HepG2 (cell line): Measurements from ENCODE around the gene PRXL2A.

Source experiments
- CTCF ChIP-seq: sonication (generic); formaldehyde crosslinking; IDR thresholded peaks from 2 replicates; pipeline ENCODE4 v1.5.0; 2020; ENCODE audit warnings: mild to moderate bottlenecking, missing genetic modification reagents, moderate library complexity
- EP300 ChIP-seq, 3 experiments: sonication (generic) in 1 of 3; formaldehyde crosslinking in 1 of 3; IDR thresholded peaks; 2 replicates each; pipeline versions ENCODE4 v1.5.1 to v1.6.1; 2011 to 2020; ENCODE audit warnings: low read depth in 2 of 3, low read length in 2 of 3, borderline replicate concordance in 1 of 3, improper control_type of control experiment in 1 of 3, mild to moderate bottlenecking in 1 of 3, missing genetic modification reagents in 1 of 3, moderate library complexity in 1 of 3
- FOXA1 ChIP-seq, 2 experiments: fragments of 450-650 bp in 1 of 2; sonication (generic) in 1 of 2; formaldehyde crosslinking in 1 of 2; IDR thresholded peaks; 2 replicates each; pipeline versions ENCODE4 v1.4.0 to v1.6.1; 2016 to 2020; ENCODE audit warnings: missing genetic modification reagents in 1 of 2
- JUNB ChIP-seq: sonication (generic); formaldehyde crosslinking; IDR thresholded peaks from 2 replicates; pipeline ENCODE4 v1.8.0; 2022; ENCODE audit warnings: missing genetic modification reagents, mild to moderate bottlenecking, borderline replicate concordance
- KDM1A ChIP-seq: IDR thresholded peaks from 2 replicates; pipeline ENCODE4 v1.6.1; 2016; ENCODE audit warnings: missing compliant biosample characterization
- POLR2AphosphoS2 ChIP-seq: IDR thresholded peaks from 2 replicates; pipeline ENCODE4 v1.6.1; 2011; ENCODE audit warnings: low read depth, low read length, improper control_type of control experiment
- SALL2 ChIP-seq: sonication (generic); formaldehyde crosslinking; IDR thresholded peaks from 2 replicates; pipeline ENCODE4 v1.8.1; 2023; ENCODE audit warnings: mild to moderate bottlenecking, missing genetic modification reagents, inconsistent platforms
- STAT5B ChIP-seq: sonication (generic); formaldehyde crosslinking; IDR thresholded peaks from 2 replicates; pipeline ENCODE4 v1.4.0; 2020; ENCODE audit warnings: missing genetic modification reagents
- XRCC5 ChIP-seq: fragments of 200-400 bp; formaldehyde crosslinking; optimal IDR thresholded peaks from 2 replicates; pipeline ENCODE3; 2017; ENCODE audit warnings: mild to moderate bottlenecking, low read length
- ZNF337 ChIP-seq: sonication (generic); formaldehyde crosslinking; IDR thresholded peaks from 2 replicates; pipeline ENCODE4 v1.5.1; 2020; ENCODE audit warnings: missing genetic modification reagents, low read depth, mild to moderate bottlenecking, borderline replicate concordance
- ZNF576 ChIP-seq: sonication (generic); formaldehyde crosslinking; IDR thresholded peaks from 2 replicates; pipeline ENCODE4 v1.4.0; 2020; ENCODE audit warnings: mild to moderate bottlenecking, missing genetic modification reagents

GRCh38 chr10:80459047-80459865, 50.9 kb downstream of the PRXL2A start:
- TF ChIP-seq SALL2 (CRISPR knock-in tag) = no peak
- TF ChIP-seq POLR2AphosphoS2 = no peak
- TF ChIP-seq STAT5B (CRISPR knock-in tag) = no peak
- TF ChIP-seq EP300 (IDR thresholded peaks at IDR 0.05; ENCODE audit: low read depth in 2 of 2, low read length in 2 of 2) = no peak
- no peak for TF ChIP-seq EP300 (CRISPR knock-in tag; IDR thresholded peaks at IDR 0.05; ENCODE audit: borderline replicate concordance)
- no peak for TF ChIP-seq FOXA1 (IDR thresholded peaks at IDR 0.05)
- no peak for TF ChIP-seq FOXA1 (CRISPR knock-in tag; IDR thresholded peaks at IDR 0.05)
- no peak for TF ChIP-seq ZNF337
- TF ChIP-seq XRCC5 = no peak
- no peak for TF ChIP-seq JUNB
- no peak for TF ChIP-seq ZNF576 (CRISPR knock-in tag)
- TF ChIP-seq KDM1A (CRISPR knock-in tag) = no peak
- TF ChIP-seq CTCF (CRISPR knock-in tag) = no peak
